Mononuclear cell (primary cell): Measurements from ENCODE around the gene AGER. TPM values are rescaled to one million over a fixed set of nuclear protein-coding genes. Genes with fewer than 3 reads are reported as not detected.
"Not testable (repeated sequence)": the region's sequence is repeated elsewhere in the genome, so short reads cannot be mapped to it uniquely, and the experiment has no call there.

ENCODE experiments used
- H3K27me3 ChIP-seq: 2 replicates; pipeline ENCODE4 v1.6.0; 2011; ENCODE audit warnings: low read length, control low read depth; ENCODE audit not compliant: insufficient read depth
- H3K4me1 ChIP-seq: 2 replicates; pipeline ENCODE4 v1.5.1; 2011; ENCODE audit warnings: mild to moderate bottlenecking, low read length, control low read depth; ENCODE audit not compliant: insufficient read depth
- H3K4me3 ChIP-seq: 2 replicates; pipeline ENCODE4 v1.5.1; 2011; ENCODE audit warnings: mild to moderate bottlenecking, low read length, moderate library complexity
- H3K9me3 ChIP-seq: 2 replicates; pipeline ENCODE4 v1.5.1; 2011; ENCODE audit warnings: low read depth, mild to moderate bottlenecking, control low read depth, low read length
- total RNA-seq: library from RNA; depleted of rRNA; stranded (reverse); fragments of >200 nt; gene quantifications from one replicate; pipeline ENCODE4 v1.2.3, GENCODE V29; 2012

The AGER gene
- total RNA-seq, 1 donor: 1.5 TPM

DNA sequence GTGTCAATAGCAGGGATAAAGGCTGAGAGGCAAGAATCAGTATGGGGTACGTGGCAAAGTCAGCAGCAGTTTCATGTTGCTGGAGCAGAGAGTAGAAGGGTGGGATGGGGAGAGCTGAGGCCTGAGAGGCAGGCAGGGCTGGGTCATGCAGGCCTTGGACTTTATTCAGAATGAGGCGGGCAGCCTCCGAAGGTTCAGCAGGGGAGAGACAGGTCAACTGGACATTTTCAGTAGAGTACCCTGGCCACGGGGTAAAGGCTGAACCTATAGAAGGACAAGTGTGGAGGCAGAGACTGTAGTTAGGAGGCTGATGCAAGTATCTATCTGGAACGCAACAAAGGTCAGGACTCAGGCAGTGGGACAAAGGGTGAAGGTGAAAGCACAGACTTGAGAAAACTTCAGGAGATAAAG is 26.1 kb upstream of the AGER start:
- no peaks in the 10 kb centered on the region for H3K9me3 ChIP-seq
- H3K27me3 ChIP-seq: no peaks in the 10 kb centered on the region

DNA sequence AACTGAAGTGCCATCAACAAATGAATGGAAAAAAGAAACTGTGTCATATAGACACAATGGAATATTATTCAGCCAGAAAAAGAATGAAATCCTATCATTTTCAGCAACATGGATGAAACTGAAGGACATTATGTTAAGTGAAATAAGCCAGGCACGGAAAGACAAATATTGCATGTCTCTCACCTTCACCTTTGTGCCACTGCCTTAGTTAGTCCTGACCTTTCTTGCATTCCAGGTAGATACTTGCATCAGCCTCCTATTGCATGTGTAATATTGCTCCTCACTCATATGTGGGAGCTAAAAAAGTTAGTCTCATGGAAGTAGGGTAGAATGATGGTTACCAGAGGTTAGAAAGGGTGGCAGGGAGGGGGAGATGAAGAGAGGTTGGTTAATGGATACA is 24.9 kb upstream of the AGER start:
- Histone ChIP-seq H3K9me3 (no peaks in the 10 kb centered on the region), H3K4me3 (no peak overlapping the region), H3K27me3 (no peaks in the 10 kb centered on the region), H3K4me1 (no peaks in the 10 kb centered on the region)

More for the DNA sequence above, 26.1 kb upstream of the AGER start:
- Histone ChIP-seq H3K4me3 (no peak overlapping the region), H3K4me1 (no peaks in the 10 kb centered on the region)

GRCh38 chr6:32204268-32204715 is 20.2 kb upstream of the AGER start:
- Histone ChIP-seq H3K9me3 (no peaks in the 10 kb centered on the region), H3K4me3 (no peak overlapping the region), H3K4me1 (no peaks in the 10 kb centered on the region), H3K27me3 (no peaks in the 10 kb centered on the region)

DNA sequence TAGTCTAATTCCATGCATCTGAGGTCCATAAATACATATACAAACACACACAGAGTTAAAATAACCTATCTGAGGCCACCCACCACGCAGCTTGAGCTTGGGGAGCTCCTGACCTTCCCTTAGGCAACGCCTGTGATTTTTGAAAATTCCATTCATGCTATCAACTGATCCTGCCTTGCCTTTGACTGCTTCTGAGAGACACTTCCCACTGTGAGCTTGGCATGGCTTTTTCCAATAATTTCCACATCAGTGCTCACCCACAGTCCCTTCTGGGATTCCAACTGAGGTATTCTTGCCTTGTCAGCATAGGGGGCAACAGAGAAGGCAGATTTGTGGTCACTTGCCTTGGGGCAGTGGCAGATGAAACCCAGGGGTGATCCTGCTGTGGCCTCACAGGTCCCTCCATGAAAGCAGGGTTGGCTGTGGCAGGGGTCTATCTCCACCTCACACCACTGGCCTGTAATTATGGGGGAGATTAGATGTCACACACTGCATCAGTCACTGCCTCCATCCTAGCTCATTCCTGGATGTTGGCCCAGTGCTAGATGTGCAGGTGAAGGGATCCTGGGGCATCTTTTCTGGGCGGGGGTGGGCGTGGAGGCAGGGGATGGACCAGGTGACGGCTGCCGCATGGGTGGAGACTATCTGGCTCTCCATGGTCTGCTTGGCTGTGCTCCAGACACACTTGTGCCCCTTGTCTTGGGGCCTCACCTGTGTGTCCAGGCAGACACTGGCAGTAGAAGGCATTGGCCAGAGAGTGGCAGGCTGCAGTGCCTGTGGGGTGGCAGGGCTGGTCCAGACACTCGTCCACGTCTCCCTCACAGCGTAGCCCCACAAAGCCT is 19.6 kb upstream of the AGER start:
- Histone ChIP-seq H3K4me1 (no peaks in the 10 kb centered on the region), H3K27me3 (no peaks in the 10 kb centered on the region), H3K4me3 (no peak overlapping the region), H3K9me3 (no peaks in the 10 kb centered on the region)

DNA sequence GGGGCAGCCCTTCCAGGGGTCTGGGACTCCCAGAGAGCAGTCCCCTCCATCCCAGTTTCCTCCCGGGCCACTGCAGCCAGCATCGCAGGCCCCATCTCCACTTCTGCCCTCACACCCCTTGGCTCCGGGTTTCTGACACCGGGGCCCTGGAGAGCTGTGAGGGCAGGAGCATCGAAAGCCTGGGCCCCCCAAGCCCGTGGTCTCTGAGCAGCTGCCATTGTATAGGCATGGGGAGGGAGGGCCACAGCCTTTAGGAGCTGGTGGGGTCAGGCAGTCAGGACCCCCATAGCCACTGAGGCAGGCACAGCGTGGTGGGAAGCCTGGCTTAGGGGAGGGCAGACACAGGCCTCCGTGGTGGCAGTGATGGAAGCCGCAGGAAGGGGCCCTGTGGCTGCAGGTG is 18.1 kb upstream of the AGER start:
- H3K4me1 ChIP-seq: peaks cover 2% of the 10 kb centered on the region

DNA sequence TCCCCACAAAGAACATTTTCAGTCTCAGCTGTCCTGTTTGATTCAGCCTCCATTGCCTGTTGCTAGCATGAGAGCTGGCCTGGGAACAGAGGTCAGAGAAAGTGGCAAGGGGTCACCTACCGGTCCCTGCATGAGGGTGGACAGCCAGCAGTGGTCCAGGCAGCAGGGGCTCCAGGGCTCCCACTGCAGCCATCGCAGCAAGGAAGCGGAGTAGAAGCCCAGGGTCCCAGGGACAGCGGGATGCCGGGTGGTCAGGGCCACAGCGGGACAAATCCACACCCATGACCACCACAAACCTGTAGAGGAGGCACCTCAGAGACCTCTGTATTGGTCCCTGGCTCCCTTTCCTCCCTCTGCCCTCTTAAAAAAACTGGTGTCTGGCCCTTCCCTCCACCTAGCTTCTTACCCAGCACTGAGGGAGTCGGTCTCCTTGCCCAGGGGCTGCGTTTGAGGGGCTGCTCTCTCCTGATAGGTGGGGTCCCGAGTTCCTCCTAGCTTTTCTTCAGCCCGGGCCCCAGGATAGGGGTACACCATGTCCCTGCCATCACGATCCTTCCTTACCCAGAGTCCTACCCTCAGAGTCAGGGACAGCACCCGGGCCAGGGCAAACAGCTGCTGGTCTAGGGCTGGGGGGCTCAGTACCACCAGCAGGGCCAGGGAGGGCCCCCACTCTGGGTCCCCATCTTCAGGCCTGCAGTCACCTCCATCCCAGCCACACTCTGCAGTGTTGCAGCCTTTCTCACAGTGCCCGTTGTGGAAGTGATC is 16.8 kb upstream of the AGER start:
- Histone ChIP-seq H3K4me1 (peaks cover 12% of the 10 kb centered on the region), H3K9me3 (no peaks in the 10 kb centered on the region), H3K27me3 (no peaks in the 10 kb centered on the region), H3K4me3 (no peak overlapping the region)

More for the DNA sequence above, 18.1 kb upstream of the AGER start:
- Histone ChIP-seq H3K9me3 (no peaks in the 10 kb centered on the region), H3K27me3 (no peaks in the 10 kb centered on the region), H3K4me3 (no peak overlapping the region)

DNA sequence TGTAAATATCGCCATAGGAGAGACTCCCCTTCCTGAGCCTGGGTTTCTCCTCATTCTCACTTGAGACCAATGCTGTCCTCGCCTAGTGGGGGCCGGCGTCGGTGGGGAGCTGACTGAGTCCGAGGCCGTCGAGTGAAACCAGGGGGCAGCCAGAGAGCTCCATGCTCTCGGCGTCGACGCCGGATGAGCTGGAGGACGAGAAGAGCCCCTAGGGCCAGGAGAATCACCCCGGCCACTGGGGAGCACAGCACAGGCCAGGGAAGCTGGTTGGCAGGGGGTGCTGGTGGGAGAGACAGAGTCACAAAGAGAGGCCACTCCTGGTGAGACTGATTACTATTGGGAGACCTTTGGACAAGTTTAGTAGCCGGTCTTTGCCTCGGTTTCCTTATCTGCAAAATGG is 14.8 kb upstream of the AGER start:
- Histone ChIP-seq H3K9me3 (no peaks in the 10 kb centered on the region), H3K4me3 (no peak overlapping the region), H3K4me1 (peaks cover 26% of the 10 kb centered on the region), H3K27me3 (no peaks in the 10 kb centered on the region)

DNA sequence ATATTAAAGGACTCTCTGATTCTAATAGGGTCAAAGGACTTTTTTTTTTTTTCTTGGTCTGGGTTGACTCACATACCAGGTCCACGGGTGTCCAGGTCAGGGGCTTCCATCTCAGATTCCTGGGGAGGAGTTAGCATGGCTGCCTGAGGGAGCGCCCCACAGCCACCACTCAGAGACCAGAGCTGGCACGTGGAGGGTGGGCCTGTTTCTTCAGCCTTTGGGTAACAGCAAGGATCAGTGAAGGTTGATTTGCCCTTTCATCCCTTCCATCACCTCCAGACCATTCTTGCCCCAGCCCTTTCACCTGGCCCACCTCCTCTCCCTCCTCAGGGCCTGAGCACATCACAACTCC is 14.3 kb upstream of the AGER start:
- Histone ChIP-seq H3K4me3 (no peak overlapping the region), H3K9me3 (no peaks in the 10 kb centered on the region), H3K27me3 (no peaks in the 10 kb centered on the region), H3K4me1 (peaks cover 32% of the 10 kb centered on the region)

- peak overlapping the region; percentile 98 for H3K4me3 ChIP-seq
- no peaks in the 10 kb centered on the region for H3K27me3 ChIP-seq
- H3K4me1 ChIP-seq: peaks cover 39% of the 10 kb centered on the region
- H3K9me3 ChIP-seq: no peaks in the 10 kb centered on the region
These were observed 12.9 kb upstream of the AGER start for GRCh38 chr6:32196682-32197616.

- peak overlapping the region; percentile 98 for H3K4me3 ChIP-seq
- peaks cover 43% of the 10 kb centered on the region for H3K4me1 ChIP-seq
- H3K9me3 ChIP-seq: no peaks in the 10 kb centered on the region
- H3K27me3 ChIP-seq: no peaks in the 10 kb centered on the region
These were observed 12.0 kb upstream of the AGER start for GRCh38 chr6:32195902-32196681.

GRCh38 chr6:32195652-32195901 is 11.5 kb upstream of the AGER start:
- Histone ChIP-seq H3K27me3 (no peaks in the 10 kb centered on the region), H3K4me3 (peak overlapping the region; percentile 98), H3K4me1 (peaks cover 48% of the 10 kb centered on the region), H3K9me3 (no peaks in the 10 kb centered on the region)

DNA sequence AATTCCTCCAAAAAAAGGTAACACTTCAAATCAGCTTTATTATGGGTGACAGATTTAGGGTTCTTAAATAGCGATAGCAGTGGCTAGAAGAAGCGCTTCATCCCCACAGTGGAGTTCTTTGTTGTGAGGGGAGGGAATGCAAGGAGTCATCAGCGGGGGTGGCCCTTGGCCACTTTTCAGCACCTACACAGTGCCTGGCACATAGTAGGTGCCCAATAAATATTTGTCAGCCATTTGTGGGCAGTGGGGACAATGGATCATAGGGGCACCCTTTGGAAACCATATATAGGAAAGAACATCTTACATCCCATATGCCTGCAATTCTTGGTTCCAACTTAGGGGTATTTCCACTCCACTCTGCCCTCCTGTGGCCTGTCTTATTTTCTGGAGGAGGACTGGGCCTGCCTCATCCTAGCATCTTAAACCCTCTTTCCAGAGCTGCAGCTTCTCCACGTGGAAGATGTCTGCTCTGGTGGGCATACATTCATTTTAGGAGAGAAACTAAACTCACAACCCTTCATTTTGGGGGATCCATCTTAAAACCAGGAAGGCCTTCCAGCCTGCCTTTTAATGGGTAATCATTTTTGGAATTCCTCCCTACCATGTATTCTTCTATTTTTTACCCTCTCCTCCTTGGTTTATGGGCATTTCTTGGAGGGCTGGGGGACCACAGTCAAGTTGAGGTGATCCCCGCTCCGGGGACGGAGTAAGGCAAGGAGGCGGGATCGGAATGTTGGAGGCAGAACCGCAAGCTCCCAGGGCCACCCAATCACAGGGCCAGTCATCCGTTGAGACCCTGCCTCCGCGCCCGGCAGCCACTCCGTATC is 11.0 kb upstream of the AGER start:
- Histone ChIP-seq H3K4me3 (peak overlapping the region; percentile 98), H3K27me3 (no peaks in the 10 kb centered on the region), H3K4me1 (peaks cover 48% of the 10 kb centered on the region), H3K9me3 (no peaks in the 10 kb centered on the region)

GRCh38 chr6:32194388-32194787 is 10.3 kb upstream of the AGER start:
- H3K4me1 ChIP-seq: peaks cover 49% of the 10 kb centered on the region
- no peaks in the 10 kb centered on the region for H3K27me3 ChIP-seq
- H3K4me3 ChIP-seq: no peak overlapping the region

DNA sequence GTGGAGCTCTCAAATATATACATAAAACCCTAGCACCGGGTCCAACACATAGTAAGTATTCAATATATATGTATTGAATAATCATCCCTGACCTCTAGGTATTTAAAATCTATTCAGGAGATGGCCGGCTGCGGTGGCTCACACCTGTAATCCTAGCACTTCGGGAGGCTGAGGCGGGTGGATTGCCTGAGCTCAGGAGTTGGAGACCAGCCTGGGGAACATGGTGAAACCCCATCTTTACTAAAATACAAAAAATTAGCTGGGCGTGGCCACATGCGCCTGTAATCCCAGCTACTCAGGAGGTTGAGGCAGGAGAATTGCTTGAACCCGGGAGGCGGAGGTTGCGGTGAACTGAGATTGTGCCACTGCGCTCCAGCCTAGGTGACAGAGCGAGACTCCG is 9.0 kb upstream of the AGER start:
- not testable (repeated sequence) for H3K9me3 ChIP-seq, H3K27me3 ChIP-seq
- Histone ChIP-seq H3K4me3 (peak overlapping the region; percentile 96), H3K4me1 (peaks cover 62% of the 10 kb centered on the region)

More at GRCh38 chr6:32194388-32194787, 10.3 kb upstream of the AGER start:
- no peaks in the 10 kb centered on the region for H3K9me3 ChIP-seq
